GM18873 (cell line): ENCODE results near the gene SHFL.

ENCODE experiments used
- ATAC-seq: cut with Tn5 transposase; IDR thresholded peaks from one replicate; pipeline ENCODE4 v1.9.1; 2021; ENCODE audit warnings: mild to moderate bottlenecking, moderate library complexity, moderate number of reproducible peaks; ENCODE audit not compliant: unreplicated experiment, low FRiP score

The SHFL gene

GRCh38 chr19:10106100-10106936, 20.2 kb downstream of the SHFL start, which contains the start of gene PPAN:
TSS of gene PPAN (plus strand) at chr19:10106362. CDS start at chr19:10106395, 33 bp downstream.
- no peak for ATAC-seq

DNA sequence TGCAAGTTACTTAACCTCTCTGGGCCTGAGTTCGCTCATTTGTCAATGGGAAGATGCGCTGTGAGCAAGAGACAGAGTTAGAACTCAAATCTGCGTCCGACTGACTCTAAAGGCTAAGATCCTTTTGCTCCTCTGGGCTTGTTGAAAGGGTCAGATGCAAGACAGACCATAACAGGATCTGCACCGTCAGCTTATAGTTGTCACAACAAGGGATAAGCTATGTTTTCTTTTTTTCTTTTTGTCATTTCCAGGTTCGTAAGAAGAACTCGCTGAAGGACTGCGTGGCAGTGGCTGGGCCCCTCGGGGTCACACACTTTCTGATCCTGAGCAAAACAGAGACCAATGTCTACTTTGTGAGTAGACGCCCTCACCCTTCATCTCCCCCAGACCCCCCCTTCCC, 21.1 kb downstream of the SHFL start:
- no peak for ATAC-seq

DNA sequence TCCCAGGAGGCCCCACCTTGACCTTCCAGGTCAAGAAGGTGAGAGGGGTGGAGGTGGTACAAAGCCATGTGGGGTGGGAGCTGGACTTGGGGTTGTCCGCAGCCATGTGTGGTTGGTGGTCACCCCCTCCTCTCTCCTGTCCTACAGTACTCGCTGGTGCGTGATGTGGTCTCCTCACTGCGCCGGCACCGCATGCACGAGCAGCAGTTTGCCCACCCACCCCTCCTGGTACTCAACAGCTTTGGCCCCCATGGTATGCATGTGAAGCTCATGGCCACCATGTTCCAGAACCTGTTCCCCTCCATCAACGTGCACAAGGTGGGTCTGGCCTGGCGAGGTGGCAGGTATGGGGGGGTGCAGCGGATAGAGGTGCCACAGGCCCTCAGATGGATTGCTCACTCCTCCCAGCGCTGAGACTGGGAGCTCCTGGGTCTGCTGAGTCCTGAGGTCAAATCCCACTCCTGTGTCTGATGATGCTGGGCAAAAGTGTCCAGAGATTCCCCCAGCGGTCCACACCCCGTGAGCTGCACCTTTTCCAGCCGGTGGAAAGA, 21.8 kb downstream of the SHFL start:
- ATAC-seq: no peak

- no peak for ATAC-seq
Measured at GRCh38 chr19:10109528-10109927, 23.4 kb downstream of the SHFL start.

DNA sequence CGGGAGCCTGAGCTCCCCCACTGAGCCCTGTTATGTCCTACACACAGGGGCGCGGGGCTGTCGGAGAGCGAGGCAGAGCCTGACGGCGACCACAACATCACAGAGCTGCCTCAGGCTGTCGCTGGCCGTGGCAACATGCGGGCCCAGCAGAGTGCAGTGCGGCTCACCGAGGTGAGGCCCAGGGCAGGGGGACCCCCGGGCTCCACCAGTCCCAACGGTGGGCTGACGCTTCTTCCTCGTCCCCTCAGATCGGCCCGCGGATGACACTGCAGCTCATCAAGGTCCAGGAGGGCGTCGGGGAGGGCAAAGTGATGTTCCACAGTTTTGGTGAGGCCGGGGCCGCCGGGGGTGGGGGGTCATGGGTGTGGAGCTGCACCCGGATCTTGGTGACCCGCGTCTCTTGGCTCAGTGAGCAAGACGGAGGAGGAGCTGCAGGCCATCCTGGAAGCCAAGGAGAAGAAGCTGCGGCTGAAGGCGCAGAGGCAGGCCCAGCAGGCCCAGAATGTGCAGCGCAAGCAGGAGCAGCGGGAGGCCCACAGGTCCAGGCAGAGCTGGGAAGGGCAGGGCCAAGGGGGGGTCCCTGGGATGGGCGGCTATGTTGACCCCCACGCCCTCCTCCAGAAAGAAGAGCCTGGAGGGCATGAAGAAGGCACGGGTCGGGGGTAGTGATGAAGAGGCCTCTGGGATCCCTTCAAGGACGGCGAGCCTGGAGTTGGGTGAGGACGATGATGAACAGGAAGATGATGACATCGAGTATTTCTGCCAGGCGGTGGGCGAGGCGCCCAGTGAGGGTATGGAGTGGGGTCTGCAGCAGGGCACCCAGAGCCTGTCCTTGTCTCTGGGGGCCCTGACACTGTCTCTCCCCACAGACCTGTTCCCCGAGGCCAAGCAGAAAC, 24.2 kb downstream of the SHFL start:
- ATAC-seq: no peak

DNA sequence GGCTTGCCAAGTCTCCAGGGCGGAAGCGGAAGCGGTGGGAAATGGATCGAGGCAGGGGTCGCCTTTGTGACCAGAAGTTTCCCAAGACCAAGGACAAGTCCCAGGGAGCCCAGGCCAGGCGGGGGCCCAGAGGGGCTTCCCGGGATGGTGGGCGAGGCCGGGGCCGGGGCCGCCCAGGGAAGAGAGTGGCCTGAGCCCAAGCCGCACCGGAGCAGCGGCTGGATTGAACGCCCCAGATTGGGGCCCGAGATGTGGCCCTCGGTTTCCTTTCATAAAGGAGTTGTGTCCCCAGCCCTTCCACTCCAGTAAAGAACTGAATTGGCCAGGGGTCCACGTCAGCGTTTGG, 24.8 kb downstream of the SHFL start:
- no peak for ATAC-seq

DNA sequence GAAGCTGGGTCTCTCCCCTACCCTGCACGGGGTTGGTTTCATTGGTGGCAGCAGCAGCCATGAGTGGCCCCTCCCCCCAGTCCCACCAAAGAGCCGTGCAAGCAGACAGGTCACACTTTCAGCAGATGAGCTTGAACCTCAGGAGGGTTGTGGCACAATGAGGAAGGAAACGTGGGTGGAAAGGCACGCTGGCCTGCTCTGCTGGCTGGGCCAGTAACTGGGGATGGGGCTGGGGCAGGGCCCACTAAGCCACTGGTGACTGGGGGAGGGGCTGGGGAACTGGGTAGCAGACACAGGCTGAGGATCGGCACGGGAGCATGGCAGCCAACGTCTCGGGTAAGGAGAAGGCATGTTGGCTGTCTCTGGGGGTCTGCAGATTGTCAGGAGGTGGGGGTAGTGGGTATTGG, 25.3 kb downstream of the SHFL start, which contains the start of gene P2RY11:
P2RY11 (plus strand) TSS at position 289 of the 407 bp plus-strand sequence; CDS start at position 318, 29 bp downstream.
- no peak for ATAC-seq

DNA sequence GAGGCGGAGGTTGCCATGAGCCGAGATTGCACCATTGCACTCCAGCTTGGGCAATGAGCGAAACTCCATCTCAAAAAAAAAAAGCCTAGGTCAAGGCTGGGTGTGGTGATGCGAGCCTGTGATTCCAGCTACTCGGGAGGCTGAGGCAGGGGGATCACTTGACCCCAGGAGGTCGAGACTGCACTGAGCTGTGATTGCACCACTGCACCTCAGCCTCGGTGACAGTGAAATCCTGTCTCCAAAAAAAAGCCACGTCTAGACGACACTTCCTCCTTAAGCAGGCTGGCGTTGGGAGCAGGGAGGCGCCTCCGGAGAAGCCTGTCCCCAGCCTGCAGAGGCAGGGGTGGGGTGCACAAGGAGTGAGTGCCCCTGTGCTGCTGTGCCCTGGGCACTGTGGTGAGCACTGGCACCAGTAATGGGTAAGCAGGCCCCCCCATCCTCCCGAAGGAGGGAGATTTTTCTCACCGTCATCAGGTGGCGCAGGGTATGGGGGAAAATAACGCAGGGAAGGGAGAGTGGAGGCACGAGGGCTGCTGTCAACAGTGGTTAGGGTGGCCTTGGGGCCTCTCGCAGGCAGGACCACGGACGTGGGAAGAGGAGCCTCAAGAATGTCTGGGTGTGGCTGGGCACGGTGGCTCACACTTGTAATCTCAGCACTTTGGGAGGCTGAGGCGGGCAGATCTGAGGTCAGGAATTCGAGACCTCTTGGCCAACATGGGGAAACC, 26.1 kb downstream of the SHFL start:
- no peak for ATAC-seq

GRCh38 chr19:10112895-10113591, 26.9 kb downstream of the SHFL start:
- ATAC-seq: no peak

GRCh38 chr19:10113592-10113963, 27.5 kb downstream of the SHFL start:
- no peak for ATAC-seq

DNA sequence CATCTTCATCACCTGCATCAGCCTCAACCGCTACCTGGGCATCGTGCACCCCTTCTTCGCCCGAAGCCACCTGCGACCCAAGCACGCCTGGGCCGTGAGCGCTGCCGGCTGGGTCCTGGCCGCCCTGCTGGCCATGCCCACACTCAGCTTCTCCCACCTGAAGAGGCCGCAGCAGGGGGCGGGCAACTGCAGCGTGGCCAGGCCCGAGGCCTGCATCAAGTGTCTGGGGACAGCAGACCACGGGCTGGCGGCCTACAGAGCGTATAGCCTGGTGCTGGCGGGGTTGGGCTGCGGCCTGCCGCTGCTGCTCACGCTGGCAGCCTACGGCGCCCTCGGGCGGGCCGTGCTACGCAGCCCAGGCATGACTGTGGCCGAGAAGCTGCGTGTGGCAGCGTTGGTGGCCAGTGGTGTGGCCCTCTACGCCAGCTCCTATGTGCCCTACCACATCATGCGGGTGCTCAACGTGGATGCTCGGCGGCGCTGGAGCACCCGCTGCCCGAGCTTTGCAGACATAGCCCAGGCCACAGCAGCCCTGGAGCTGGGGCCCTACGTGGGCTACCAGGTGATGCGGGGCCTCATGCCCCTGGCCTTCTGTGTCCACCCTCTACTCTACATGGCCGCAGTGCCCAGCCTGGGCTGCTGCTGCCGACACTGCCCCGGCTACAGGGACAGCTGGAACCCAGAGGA, 28.0 kb downstream of the SHFL start:
- no peak for ATAC-seq

DNA sequence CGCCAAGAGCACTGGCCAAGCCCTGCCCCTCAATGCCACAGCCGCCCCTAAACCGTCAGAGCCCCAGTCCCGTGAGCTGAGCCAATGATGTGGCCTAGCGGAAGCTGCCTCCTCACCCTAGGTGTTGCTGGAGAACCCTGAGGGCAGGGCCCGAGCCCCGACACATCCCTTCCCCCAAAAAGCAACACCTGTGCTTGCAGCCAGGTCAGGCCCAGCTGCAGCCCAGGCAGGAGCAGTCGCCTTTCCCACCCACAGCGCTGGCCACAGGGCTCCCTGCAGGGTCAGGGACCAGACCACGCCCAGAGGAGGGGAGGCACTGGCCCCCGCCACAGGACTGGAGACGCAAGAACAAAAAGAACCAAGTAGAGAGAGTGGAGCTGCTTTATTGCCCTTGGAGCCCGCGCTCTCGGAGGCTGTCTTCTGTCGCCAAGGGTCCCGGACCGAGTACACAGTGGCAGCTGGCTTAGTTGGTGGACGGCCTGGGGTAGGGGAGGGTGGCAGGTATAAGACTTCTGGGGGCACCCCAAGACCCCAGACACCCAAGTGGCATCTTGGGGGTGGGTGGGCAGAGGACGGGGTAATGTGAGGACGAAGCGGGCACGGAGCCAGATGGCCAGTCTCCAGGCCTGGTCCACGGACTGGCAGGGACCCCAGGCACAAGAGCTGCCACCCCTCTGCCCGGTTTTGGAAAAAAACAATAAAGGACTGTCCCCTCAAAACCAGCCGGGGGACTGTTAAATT, 28.7 kb downstream of the SHFL start:
- ATAC-seq: no peak

- ATAC-seq: no peak
Measured at GRCh38 chr19:10115392-10116084, 29.4 kb downstream of the SHFL start.

DNA sequence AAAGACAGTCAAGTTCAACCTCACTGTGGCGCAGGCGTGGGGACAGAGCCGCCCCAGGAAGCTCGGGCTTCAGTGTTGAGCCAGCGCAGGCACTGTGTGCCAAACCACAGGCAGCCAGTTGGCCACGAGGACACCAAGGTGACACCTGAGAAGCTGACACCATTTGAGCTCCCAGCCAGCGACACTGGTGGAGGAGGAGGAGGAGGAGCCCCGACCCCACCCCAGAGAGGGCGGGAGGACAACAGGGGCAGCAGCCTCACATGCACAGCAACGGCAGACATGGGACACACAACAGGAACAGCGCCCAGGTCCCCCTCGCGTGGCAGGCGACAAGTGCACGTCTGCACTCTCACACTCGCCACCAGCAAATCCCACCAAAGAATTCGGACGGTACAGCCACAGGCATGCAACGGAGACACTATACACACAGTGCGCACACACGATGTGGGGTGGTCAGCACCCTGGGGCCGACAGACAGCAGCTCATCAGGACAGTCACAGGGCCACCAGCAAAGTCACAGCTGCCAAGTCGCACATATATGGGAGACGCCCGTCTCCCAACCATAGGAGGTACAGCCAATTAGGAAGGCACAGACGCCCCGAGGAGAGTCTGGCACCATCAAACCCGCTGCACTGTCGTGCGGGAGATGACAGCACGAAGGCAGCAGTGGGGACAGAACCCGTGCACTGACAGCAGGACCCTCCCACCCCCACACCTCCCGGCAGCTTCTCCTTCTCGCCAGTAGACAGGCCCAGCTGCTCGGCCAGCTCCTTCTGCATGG, 30.2 kb downstream of the SHFL start:
- no peak for ATAC-seq

GRCh38 chr19:10116866-10117616, 30.9 kb downstream of the SHFL start:
- no peak for ATAC-seq

GRCh38 chr19:10118960-10119359, 32.8 kb downstream of the SHFL start:
- no peak for ATAC-seq
